NOMO-1 treated with DMSO at 0.1 percent for 48 hours (cell line): ENCODE results near the gene KIAA0040.

ENCODE experiments used
- DNase-seq: peaks from one replicate; lab custom pipeline; 2025; ENCODE audit not compliant: unreplicated experiment; lab: John Stamatoyannopoulos, UW

KIAA0040 gene

DNA sequence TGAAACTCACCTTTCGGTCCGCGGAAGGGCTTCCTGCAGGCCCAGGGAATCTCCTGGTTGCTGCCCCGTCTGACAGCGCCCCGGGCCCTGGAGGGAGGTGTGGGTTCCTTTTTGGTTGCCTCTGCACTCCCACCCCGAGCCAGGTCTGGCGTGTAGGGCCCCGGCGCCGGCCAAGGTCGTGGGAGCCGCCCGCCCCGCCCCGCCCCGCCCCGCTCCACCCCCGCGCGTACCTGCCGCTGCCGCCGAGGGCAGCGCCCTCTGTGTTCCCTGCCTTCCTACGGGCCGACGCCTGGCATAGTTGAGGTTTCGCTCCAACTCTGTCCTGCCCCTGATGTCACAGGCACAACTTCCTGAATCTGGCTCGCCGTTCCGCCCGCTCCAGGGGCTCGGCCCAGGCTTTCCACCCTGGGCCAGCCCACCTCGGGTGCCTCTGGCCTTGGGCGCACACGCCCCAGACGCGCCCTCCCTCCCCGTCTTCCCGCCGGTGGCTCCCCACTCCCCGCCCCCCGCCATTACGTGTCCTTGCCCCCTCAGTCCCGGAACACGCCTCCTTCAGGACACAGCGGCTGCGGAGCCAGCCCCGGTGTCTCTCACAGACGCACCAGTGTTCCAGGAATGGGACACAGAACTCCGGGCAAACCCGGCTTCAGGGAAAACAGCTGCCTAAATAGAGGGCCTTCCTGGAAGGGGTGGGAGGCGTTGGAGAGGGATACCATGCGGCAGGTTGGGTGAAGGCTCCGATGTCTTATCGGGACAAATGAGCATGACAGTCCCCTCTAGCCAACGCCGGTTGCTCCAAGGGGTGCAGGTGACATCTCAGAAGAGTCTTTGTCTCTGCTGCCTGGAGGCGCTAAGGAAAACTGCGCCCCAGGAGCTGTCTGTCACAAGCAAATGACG, at the start of gene KIAA0040:
Gene KIAA0040, minus strand, starts transcription at position 147 of the 897 bp plus-strand sequence. CDS start 31,763 bp downstream, outside the sequence.
- peak; percentile 77 for DNase-seq

DNA sequence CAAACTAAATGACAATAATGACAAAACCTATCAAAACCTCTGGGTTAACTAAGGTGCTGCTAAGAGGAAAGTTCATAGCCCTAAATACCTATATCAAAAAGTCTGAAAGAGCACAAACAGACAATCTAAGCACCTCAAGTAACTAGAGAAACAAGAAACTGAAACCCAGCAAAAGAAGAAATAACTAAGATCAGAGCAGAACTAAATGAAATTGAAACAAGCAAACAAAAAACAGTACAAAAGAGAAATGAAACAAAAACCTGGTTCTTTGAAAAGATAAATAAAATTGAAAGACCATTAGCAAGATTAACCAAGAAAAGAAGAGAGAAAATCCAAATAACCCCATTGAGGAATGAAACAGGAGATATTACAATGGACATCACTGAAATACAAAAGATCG, 44.8 kb upstream of the KIAA0040 start:
- DNase-seq = peak; percentile 26

DNA sequence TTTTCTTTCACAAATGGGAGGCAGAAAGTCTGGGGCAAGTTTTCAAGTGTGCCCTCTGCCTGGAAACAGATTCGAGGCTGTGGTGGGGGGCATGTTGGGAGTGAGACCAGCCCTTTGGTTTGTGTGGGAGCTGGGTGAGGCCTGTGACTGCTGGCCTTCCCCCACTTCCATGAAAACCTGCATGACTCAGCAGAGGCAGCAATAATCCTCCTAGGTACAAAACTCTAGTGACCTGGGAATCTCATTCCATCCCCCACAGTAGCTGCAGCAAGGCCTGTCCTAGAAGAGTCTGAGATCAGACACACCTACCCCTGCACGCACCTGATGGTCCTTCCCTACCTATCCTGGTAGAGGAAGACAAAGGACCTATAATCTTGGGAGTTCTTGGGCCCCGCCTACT, 42.1 kb upstream of the KIAA0040 start:
- DNase-seq = no peak

DNA sequence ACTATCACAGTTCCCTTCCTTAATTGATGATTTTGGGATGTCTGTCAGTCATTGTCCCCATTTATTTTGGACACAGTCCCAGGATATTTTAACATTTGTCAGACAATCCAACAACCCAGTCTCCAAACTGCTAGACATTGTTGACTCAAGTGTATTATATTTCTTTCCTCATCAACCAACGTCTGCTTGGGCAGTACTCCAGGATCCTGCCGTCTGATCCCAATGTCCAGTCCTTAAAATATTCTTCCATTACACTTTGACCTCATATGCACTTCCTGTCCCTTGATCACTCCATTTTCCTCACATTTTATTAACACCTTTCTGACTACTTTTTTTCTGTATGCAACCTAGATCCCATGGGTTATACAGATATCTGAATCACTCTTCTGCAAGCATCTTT, 39.8 kb upstream of the KIAA0040 start:
- no peak for DNase-seq

DNA sequence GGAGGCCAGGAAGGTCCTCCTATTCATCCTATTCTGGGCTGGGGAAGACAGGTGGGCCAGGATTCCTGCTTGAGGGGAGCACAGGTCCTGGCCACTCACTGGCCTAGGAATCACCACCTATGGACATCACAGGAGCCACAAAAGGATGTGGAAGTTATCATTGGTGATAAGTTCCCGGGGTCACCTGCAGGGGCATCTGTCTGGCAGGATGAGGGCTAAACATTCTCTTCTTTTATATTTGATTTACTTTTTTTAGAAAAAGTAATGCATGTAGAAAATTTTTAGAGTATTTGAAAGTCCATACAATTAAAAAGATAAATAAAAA, 33.2 kb upstream of the KIAA0040 start:
- DNase-seq = no peak

DNA sequence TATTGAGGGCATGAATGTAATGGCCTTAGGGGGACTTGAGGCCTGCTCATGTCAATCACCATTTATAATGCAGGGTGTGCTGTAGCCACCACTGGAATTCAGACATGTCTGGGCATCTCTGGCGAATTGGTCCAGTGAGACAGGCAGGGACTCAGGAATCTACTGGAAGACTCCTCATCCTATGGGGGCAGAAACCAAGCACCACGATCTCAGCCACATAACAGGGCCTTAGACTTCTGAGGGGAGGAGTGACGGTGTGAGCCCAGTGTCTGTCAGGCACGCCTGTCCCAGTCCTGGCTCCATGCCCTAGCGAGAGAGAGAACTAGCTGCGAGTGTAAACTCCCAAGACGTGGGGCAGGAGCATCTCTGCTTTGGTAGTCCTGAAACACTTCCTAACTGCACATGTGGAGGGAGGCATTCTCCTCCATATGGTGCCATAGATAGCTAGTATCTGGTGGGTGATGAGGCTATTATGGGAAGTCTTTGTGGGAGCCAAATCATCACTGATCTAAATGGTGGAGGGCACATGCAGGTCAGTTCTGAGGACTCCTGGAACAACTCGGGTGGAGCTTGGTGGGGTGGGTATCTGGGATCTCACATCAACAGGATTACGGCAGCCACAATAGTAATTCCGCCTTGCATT, 29.8 kb upstream of the KIAA0040 start:
- DNase-seq = no peak

DNA sequence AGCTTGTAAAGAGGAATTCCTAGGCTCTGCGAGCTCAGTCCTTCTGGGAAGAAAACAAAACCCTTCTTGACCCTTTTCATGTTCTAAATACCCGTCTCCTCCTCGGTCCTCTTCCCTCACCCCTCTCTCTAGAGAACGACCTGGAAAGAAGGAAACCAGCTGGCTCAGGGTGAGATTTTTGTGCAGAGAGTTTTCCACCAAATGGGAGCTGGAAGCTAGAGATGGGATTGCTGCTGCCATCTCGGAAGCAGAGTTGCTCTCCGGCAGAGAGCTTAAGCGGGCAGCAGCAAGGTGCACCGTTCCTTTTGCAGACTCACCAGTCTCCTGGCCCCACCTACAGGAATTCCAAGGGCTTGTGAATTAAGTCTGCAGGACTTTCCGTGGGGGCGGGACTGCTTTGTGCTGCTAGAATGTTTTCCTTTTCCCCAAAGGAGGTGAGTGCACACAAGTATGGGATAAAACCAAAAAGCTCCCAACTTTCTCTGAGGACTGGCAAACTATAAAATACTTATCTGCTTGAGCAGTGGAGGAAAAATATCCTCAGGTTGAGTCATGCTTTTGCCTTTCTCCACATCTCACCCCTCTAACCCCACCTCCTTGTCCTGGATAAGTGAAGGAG, 29.1 kb upstream of the KIAA0040 start:
- no peak for DNase-seq

DNA sequence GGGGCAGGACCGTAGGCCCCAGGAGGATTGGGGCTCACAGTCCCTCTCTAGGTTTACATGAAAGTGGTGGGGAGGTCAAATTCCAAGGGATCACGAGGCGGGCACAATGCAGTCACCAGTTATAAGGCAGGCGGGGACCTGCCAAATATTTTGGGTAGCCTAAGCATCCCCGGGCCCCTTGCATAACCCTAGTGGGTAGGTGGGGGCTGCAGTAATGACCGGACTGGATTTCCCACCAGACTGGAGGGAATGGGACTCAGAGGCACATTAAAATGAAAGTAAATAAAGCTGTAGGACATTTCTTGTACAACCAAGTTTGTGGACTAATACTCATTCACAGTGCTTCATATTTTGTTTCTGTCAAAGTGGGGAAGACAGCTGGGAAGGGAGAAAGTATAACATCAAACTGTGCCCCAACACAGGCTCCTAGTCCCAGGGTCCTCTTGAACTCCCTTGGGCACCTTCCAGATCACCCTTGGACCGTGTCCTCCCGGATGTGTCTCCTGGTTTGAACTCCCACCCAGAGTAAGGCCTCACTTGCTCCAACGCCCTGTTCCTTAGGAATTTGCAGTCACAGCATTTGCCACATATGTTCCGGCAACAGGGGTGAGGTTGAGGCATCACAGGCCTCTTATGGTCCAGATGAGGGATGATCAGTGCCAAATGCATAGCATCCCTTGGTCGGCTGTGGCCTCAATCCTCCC, 28.4 kb upstream of the KIAA0040 start:
- DNase-seq = no peak

DNA sequence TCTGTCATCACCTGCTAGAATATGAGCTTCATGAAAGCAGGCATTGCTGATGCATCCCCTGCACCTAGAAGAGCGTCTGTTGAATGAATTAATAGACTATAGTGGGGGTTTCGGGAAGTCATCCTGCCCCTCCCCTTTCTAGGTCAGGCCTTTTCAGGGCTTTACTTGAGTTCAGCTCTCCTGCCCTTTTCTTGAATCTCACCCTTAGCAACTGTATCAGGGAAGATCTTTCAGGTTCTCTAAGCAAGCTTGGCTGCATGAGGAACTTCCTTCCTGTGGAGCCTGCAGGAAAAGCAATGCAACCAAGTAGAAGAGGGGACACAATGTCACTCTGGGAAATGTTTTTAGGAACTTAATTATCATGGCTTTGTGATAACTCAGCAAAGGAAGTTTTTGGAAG, 27.2 kb upstream of the KIAA0040 start:
- DNase-seq = no peak

DNA sequence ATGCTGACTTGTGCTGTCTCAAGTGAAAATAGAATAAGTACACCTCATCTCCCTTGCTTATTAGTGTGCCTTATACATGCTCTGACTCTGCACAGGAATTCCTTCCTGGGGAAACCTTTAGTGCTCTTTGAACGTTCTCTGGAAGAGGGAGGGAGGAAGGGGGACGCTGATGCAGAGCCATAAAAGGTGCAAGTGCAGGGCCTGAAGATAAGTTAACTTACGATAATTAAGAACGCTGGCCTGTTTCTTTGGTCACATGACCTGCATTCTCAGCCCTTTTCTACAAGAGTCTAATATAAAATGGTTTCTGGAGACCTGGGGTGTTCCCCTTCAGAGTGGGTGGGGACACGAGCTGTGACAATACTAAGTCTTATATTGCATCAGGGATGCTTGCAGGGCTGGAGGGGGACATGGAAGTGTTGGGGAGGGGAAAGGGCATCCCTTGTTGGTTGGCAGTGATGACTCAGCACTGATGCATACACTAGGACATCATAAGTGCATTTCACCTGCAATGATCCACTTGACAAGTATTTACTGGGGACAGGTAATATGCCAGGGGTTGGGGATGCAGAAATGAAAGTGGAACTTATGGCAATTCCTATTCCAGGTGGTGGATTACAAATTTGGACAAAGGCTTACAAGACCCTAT, 26.3 kb upstream of the KIAA0040 start:
- no peak for DNase-seq

DNA sequence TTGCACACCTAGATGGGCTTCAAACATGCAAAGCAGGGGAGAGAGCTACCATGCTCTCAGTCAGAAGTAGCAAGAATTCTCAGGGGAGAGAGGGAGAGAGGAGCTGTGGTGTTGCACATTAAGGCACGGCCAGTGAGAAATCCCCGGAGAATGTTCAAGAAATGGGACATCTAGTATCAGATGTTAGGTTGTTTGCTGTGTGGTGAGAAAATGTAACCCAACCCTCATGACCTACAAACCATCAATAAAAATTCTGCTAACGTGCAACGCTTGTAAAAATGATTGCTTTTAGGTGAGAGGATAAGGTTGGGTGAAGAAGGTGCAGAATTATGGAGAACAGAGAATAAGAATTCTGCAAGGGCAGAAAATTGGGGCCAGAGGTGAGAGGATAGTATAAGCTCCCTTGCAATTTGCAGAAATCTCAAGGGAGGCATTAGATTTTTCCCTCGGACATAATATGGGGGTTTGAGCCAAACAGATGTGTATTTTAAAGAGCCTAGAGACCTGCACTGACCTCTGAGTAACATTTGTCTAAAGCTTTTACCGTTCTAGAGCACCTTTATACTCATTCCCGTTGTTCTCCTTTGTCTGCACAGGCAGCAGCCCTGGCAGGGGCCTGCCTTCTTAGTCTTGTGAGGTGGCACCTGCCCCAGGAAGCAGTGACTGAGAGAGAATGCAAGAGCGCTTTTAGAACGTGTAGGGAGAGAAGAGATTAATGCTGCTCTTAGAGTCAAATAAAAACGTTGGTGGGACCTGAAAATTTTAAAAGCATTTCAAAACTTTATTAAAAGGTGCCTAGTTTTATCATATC, 25.4 kb upstream of the KIAA0040 start:
- DNase-seq = no peak

DNA sequence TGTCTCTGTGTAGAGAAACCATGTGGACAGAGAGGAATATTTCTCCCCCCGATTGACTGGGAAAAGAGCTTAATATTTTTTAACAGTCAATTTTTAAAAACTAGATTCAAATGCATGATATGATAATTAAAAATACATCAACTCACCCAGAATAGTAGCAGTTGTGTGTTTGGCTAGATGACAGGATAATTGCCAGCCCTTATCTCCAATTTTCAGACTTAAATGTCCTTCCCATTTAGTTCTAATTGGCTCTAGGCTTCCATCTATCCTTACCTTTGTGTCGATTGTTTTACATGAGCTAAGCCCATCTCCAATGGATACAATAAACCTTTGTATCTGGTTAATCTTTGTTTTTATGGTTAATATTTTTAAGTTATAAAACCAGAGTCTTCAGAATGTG, 23.9 kb upstream of the KIAA0040 start:
- DNase-seq = no peak

DNA sequence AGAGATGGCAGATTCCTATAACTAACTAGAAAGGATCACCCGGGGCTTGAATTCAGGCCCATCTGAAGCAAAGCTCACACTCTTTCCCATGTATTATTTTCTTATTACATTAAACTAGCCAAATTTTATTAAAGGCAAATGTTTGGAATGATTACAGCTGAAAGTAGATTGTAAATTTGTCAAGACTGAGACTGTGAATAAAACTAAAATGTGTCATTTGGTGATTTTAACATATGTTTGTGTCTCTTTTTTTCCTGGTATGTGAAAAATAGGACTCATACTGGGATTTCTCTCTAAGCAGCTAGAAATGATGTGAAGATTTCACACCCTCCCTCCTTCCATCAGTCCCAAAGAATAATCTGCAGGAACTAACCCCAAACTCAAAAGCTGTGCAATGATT, 19.1 kb upstream of the KIAA0040 start:
- DNase-seq = no peak

DNA sequence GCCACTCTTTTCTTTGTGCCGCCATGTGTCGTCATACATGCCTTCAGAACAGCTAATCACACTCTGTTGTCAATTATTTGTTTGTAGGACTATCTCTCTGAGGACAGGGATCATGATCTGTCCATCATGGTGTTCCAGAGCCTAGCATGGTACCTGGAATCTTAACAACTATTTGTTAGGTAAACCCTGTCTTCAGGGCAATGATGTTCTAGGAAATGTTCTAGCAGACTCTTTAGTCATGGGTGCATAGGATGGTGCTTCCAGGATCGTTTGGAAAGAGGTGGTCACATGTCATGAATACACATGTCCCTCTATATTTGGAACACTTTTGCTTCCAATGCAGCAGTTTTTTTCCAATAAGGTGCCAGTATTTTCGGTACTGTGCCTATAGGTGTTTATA, 18.2 kb upstream of the KIAA0040 start:
- no peak for DNase-seq

DNA sequence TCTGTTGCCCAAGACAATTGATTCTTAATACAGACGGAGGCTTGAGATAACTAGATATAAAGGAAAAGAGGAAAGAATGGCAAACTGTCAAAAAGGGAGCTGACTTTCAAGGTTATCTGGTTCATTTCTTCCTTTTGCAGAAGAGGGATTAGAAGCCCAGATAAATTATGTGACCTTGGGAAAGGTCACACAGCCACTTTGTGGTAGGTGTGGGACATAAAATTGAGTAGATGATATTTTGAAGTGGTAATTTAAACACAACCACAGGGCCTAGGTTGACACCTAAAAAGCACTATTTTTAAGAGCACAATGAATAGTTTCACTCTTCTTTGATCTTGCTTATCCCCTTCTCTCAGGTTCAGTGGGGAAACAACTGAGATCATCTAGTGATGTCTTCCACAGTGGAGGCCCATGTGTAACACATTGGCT, 16.9 kb upstream of the KIAA0040 start:
- no peak for DNase-seq

DNA sequence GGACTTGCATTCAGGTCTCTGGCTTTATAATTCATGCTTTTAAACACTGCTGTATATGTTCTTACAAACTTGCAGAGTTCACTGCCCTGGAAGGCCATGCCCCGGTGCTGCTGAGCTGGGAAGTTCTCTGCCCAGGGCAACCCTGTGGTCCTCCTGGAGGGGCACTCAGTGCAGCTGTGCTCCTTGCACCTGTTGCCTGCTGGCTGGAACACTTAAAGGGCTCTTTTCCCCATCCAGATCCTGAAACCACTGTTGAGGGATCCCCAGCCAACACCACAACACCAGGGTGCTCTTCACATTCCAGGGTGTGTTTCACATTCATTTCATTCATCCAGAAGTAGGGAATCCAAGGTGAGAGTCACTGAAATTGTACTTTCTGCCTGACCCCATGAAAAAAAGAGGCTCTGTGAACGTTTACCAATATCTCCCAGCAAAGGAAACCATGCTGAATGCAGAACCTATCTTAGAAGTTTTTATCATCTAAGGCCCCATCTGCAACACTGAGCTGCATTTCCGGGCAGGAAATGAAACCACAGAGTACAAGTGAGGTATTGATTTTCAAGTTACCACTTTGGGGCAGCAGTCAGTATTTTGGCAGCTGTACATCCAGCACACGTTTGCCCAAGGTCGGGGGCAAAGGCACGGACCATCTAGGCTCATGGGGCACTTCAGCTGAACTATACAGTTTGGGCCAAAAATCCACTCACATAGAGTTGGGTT, 16.4 kb upstream of the KIAA0040 start:
- DNase-seq = peak; percentile 82

DNA sequence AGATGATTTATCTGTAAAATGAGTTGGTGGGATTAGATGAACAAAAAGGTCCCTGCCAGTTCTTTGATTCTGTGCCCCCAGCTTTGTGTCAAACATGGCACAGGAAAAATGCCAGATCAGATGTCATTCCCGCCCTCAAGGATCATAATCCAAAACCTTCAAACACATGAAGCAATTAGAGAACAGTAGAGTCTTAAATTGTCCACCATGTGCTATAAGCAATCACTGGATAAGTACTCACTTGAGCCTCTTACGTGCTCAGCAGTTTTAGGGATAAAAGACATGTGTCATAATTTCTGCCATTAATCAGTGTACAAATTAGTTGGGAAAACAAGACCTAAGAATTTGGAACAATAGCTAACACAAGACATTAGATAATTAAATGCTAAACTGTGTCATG, 15.4 kb upstream of the KIAA0040 start:
- no peak for DNase-seq

DNA sequence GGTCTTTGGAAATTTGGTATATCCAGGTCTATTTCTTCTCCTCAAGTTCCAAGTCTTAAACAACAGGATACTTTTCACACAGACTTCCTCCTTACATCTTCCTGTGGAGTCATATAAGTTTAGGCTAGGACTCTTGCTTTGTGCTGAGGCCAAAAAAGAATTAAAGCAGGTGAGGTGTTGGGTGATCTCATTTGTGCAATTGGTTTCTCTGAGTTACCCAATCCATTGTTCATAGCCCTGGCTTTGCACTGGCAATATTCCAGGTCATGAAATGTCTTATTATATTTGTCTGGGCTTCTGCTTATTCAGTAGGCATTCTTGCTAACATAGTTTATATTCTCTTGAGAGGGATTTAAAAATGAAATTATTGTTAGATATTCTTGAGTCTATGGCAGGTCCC, 14.1 kb upstream of the KIAA0040 start:
- DNase-seq = no peak

DNA sequence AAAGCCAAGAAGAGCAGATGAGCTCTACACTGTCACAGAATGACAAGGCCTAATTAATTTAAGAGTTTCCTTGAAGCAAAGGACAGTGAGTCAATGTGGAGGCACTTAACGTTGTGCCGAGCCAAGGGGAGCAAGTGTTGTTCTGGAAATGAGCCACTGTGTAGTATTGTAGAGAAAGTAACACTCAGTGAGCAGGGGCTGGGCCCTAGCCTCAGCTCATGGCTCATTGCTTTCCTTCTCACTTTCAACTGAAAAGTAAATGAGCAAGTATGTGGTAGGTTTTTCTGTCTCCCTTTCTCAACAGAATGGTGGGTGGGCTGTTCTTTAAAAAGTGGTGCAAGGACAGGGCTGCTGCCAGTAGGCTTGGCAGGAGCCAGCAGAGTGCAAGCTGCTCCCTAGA, 11.8 kb upstream of the KIAA0040 start:
- no peak for DNase-seq
